ENCODE measurements around the gene ALDH8A1. TPM values are rescaled to one million over a fixed set of nuclear protein-coding genes. Genes with fewer than 3 reads are reported as not detected.

ALDH8A1 gene, protein sequence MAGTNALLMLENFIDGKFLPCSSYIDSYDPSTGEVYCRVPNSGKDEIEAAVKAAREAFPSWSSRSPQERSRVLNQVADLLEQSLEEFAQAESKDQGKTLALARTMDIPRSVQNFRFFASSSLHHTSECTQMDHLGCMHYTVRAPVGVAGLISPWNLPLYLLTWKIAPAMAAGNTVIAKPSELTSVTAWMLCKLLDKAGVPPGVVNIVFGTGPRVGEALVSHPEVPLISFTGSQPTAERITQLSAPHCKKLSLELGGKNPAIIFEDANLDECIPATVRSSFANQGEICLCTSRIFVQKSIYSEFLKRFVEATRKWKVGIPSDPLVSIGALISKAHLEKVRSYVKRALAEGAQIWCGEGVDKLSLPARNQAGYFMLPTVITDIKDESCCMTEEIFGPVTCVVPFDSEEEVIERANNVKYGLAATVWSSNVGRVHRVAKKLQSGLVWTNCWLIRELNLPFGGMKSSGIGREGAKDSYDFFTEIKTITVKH
- 0.17 and 0.85 TPM in 2 replicates for polyA plus RNA-seq (2011; rRNA removed)
- polyA plus RNA-seq (2012; cell fraction: cytosol; rRNA removed): 0.04 and 0.09 TPM in 2 replicates
- 0.36 and 0.64 TPM in 2 replicates for polyA plus RNA-seq (2012; cell fraction: nucleus; rRNA removed)
- polyA plus RNA-seq (2017; fragmentation: RNase III; extraction: RNeasy Plus Mini Kit Qiagen cat#74134 plus additional on column Dnase treatment): 0.18 to 0.38 TPM (median 0.29 TPM) in 3 replicates
- 0.54 and 1.5 TPM in 2 replicates for polyA minus RNA-seq (2011; rRNA and poly(A)+ RNA removed)

GRCh38 chr6:134949927-134950326 is at the start of gene ALDH8A1:
Gene ALDH8A1 (minus strand): TSS chr6:134950101. CDS start chr6:134950053, 48 bp downstream.
- Histone ChIP-seq H3K4me1 (no peaks in the 10 kb centered on the region), H3K27ac (no peak within 1 kb of the TSS), H3K9me3 (peaks cover 5% of the 10 kb centered on the region; the same call in 1 of the 3 replicates), H3K4me2 (no peak within 1 kb of the TSS), H3K4me3 (no peak within 1 kb of the TSS)
- TF ChIP-seq JUNB (IDR thresholded peaks at IDR 0.05) (no peak), ATOH8 (CRISPR knock-in tag; IDR thresholded peaks at IDR 0.05; ENCODE audit: low read depth) (no peak), JUN (IDR thresholded peaks at IDR 0.05) (no peak), KDM5A (IDR thresholded peaks at IDR 0.05) (no peak), EHF (CRISPR knock-in tag; IDR thresholded peaks at IDR 0.05) (no peak), ZSCAN20 (CRISPR knock-in tag; IDR thresholded peaks at IDR 0.05) (no peak), FOSB (CRISPR knock-in tag; IDR thresholded peaks at IDR 0.05) (no peak), HOXB5 (CRISPR knock-in tag; IDR thresholded peaks at IDR 0.05) (no peak), MYC (IDR thresholded peaks at IDR 0.05; ENCODE audit: borderline replicate concordance, low read length) (no peak), CHD4 (IDR thresholded peaks at IDR 0.05; ENCODE audit: borderline replicate concordance) (no peak)
- TF ChIP-seq, protein P1, sequence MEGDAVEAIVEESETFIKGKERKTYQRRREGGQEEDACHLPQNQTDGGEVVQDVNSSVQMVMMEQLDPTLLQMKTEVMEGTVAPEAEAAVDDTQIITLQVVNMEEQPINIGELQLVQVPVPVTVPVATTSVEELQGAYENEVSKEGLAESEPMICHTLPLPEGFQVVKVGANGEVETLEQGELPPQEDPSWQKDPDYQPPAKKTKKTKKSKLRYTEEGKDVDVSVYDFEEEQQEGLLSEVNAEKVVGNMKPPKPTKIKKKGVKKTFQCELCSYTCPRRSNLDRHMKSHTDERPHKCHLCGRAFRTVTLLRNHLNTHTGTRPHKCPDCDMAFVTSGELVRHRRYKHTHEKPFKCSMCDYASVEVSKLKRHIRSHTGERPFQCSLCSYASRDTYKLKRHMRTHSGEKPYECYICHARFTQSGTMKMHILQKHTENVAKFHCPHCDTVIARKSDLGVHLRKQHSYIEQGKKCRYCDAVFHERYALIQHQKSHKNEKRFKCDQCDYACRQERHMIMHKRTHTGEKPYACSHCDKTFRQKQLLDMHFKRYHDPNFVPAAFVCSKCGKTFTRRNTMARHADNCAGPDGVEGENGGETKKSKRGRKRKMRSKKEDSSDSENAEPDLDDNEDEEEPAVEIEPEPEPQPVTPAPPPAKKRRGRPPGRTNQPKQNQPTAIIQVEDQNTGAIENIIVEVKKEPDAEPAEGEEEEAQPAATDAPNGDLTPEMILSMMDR (IDR thresholded peaks at IDR 0.05): no peak
- FAIRE-seq (no peak), ATAC-seq (no peak), DNase-seq (ENCODE audit: low read depth in 1 of 2, low spot score in 1 of 2) (no peak)
- POLR2A ChIA-PET: no interaction called here
- WGBS (ENCODE audit: missing lambda C conversion rate): 83% methylated on average over 4 of the region's 4 CpGs
- CTCF ChIA-PET: interaction anchor here (1.1 to 1.3 kb wide), 2 partner anchors 10 to 833 kb away, joined by 3 to 6 read pairs; no protein-coding TSS in a partner anchor

DNA sequence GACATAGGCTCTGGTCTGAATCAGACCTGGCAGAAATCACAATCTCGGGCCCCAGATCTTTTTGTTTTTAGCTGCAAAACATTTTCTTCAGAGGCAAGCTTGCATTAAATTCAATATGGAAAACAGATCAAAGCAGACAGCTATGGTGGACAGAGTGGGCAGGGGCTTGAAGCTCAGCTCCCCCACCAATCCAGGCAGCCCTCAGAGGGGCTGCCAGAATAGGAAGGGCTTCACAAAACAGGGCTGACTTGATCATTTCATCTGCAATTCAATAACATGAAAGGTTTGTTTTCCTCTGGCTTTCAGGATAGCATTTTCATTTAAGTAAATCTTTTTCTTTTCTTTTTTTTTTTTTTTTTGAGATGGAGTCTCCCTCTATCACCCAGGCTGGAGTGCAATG is 49.2 kb upstream of the ALDH8A1 start:
- no peak for ATAC-seq
- H3K4me2 ChIP-seq: no peak overlapping the region
- WGBS (ENCODE audit: missing lambda C conversion rate): 100% methylated on average over 1 of the region's 1 CpG
- ChIA-PET POLR2A (interaction anchor here (0.6 kb wide), 1 partner anchor 448 kb away, joined by 3 read pairs; no protein-coding TSS in a partner anchor), CTCF (interaction anchor here (1.0 kb wide), 1 partner anchor 91 kb away, joined by 3 read pairs; no protein-coding TSS in a partner anchor)
- TF ChIP-seq NPAS2 (CRISPR knock-in tag; IDR thresholded peaks at IDR 0.05; ENCODE audit: borderline replicate concordance): no peak
- TF ChIP-seq ZNF302 (CRISPR knock-in tag; IDR thresholded peaks at IDR 0.05): no peak
- no peak for TF ChIP-seq CHD2 (IDR thresholded peaks at IDR 0.05; ENCODE audit: low read length, partially characterized antibody)
- no peak for TF ChIP-seq RNF2 (IDR thresholded peaks at IDR 0.05; ENCODE audit: borderline replicate concordance, low read depth)
- no peak for TF ChIP-seq ZC3H11A (IDR thresholded peaks at IDR 0.05)
- no peak for DNase-seq (ENCODE audit: low read depth in 1 of 2, low spot score in 1 of 2)
- 0 out of 3 replicates have a peak, but pooled peaks cover 3% of the 10 kb centered on the region for H3K4me1 ChIP-seq
- H3K4me3 ChIP-seq: no peak overlapping the region
- H3K27ac ChIP-seq: no peak overlapping the region
- H3K9me3 ChIP-seq: no peaks in the 10 kb centered on the region
- FAIRE-seq: no peak

DNA sequence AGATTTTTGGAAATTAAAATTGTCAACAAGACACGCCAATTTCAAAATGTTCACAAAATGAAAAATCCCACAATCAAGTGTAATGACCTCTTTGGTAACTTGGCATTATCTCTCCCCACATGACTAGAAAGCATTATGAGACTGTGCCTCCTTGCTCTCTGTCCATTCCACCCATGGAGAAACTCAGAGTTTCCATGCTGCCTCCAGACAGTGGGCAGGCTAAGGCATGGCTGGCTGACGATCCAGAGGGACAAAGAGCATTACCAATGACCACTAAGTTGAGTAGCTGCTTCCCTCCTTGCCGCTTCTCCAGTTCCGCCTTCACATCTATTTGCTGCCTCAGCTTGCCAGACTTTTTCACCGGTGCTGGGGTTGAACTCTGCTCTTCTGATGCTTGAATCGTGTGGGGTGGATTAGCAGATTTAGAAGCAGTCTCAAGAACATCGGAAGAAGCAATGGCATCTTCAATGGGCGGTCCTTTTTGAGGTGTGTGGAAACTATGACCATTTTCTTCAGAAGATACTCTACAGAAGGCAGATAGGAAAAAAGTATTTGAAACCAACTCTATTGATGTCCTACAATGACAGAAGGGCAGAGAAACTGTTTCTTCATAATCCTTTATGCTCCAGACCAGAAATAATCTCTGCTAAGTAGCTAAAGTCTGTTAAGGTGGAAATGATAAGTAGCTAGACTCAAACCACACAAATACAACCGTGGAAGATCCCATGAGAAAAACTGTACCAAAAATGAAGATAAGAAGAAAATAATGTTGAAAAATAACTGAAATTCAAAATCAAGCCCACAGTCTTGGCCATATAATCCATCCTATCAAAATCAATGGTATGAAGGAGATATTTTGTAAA is 47.5 kb upstream of the ALDH8A1 start:
- no peak overlapping the region for H3K27ac ChIP-seq
- ChIA-PET CTCF (interaction anchor here (1.1 kb wide), 1 partner anchor 147 kb away, joined by 3 read pairs; no protein-coding TSS in a partner anchor), POLR2A (no interaction called here)
- whole genome bisulfite sequencing (ENCODE audit: missing lambda C conversion rate): 92% methylated on average over 9 of the region's 9 CpGs
- DNase-seq (ENCODE audit: low read depth in 1 of 2, low spot score in 1 of 2): no peak
- H3K4me3 ChIP-seq: no peak overlapping the region
- H3K9me3 ChIP-seq: no peaks in the 10 kb centered on the region
- FAIRE-seq: no peak
- no peak overlapping the region for H3K4me2 ChIP-seq
- no peak for ATAC-seq
- no peak for TF ChIP-seq CHD2 (IDR thresholded peaks at IDR 0.05; ENCODE audit: low read length, partially characterized antibody)
- H3K4me1 ChIP-seq: 0 out of 3 replicates have a peak, but pooled peaks cover under 1% of the 10 kb centered on the region

Measured in A549 (cell line).